HepG2 (cell line): ENCODE results near the gene TIMM10. TPM values are rescaled to one million over a fixed set of nuclear protein-coding genes. Genes with fewer than 3 reads are reported as not detected.

Source experiments
- ELF1 ChIP-seq: sonication (generic); formaldehyde crosslinking; IDR thresholded peaks from 2 replicates; pipeline ENCODE4 v1.4.0; 2020; ENCODE audit warnings: missing genetic modification reagents
- EP300 ChIP-seq, 3 experiments: sonication (generic) in 1 of 3; formaldehyde crosslinking in 1 of 3; IDR thresholded peaks; 2 replicates each; pipeline versions ENCODE4 v1.5.1 to v1.6.1; 2011 to 2020; ENCODE audit warnings: low read depth in 2 of 3, low read length in 2 of 3, borderline replicate concordance in 1 of 3, improper control_type of control experiment in 1 of 3, mild to moderate bottlenecking in 1 of 3, missing genetic modification reagents in 1 of 3, moderate library complexity in 1 of 3
- FOXA3 ChIP-seq: IDR thresholded peaks from 2 replicates; pipeline ENCODE4 v1.6.1; 2016; ENCODE audit warnings: missing genetic modification reagents, missing compliant biosample characterization
- FOXP1 ChIP-seq, 2 experiments: fragments of 450-650 bp in 1 of 2; IDR thresholded peaks; 2 replicates each; pipeline ENCODE4 v1.6.1; 2017 to 2018; ENCODE audit warnings: antibody characterized with exemption in 1 of 2
- HHEX ChIP-seq: IDR thresholded peaks from 2 replicates; pipeline ENCODE4 v1.6.1; 2016; ENCODE audit warnings: control low read depth
- JUND ChIP-seq: sonication (generic); formaldehyde crosslinking; IDR thresholded peaks from 2 replicates; pipeline ENCODE4 v1.8.0; 2022; ENCODE audit warnings: mild to moderate bottlenecking, missing genetic modification reagents
- MATR3 ChIP-seq: sonication (generic); formaldehyde crosslinking; IDR thresholded peaks from 2 replicates; pipeline ENCODE4 v1.4.0; 2020; ENCODE audit warnings: missing genetic modification reagents
- MEIS2 ChIP-seq: sonication (generic); formaldehyde crosslinking; IDR thresholded peaks from 2 replicates; pipeline ENCODE4 v1.9.0; 2021; ENCODE audit warnings: mild to moderate bottlenecking, missing genetic modification reagents
- SUZ12 ChIP-seq: fragments of 150-350 bp; IDR thresholded peaks from 2 replicates; pipeline ENCODE4 v1.6.1; 2014; ENCODE audit warnings: low read depth, low read length
- YY1 ChIP-seq: IDR thresholded peaks from 2 replicates; pipeline ENCODE4 v1.6.1; 2011; ENCODE audit warnings: low read length, low read depth, moderate library complexity, mild to moderate bottlenecking; ENCODE audit not compliant: insufficient read depth, insufficient replicate concordance
- ZC3H13 ChIP-seq: sonication (generic); formaldehyde crosslinking; IDR thresholded peaks from 2 replicates; pipeline ENCODE4 v1.8.1; 2023; ENCODE audit warnings: mild to moderate bottlenecking, missing genetic modification reagents, moderate library complexity
- ZFX ChIP-seq: sonication (generic); formaldehyde crosslinking; IDR thresholded peaks from 2 replicates; pipeline ENCODE4 v1.4.0; 2020; ENCODE audit warnings: mild to moderate bottlenecking, low read depth, missing genetic modification reagents, moderate library complexity
- ZMYM4 ChIP-seq: sonication (generic); formaldehyde crosslinking; IDR thresholded peaks from 2 replicates; pipeline ENCODE4 v1.8.1; 2023; ENCODE audit warnings: mild to moderate bottlenecking, missing genetic modification reagents
- ZNF329 ChIP-seq: sonication (generic); formaldehyde crosslinking; IDR thresholded peaks from 2 replicates; pipeline ENCODE4 v1.9.0; 2021; ENCODE audit warnings: low read depth, mild to moderate bottlenecking, missing genetic modification reagents
- ZNF383 ChIP-seq: sonication (generic); formaldehyde crosslinking; IDR thresholded peaks from 2 replicates; pipeline ENCODE4 v1.4.0; 2020; ENCODE audit warnings: missing genetic modification reagents, mild to moderate bottlenecking, borderline replicate concordance
- ZNF430 ChIP-seq: sonication (generic); formaldehyde crosslinking; IDR thresholded peaks from 2 replicates; pipeline ENCODE4 v1.9.0; 2021; ENCODE audit warnings: mild to moderate bottlenecking, missing genetic modification reagents
- ZNF629 ChIP-seq: sonication (generic); formaldehyde crosslinking; conservative IDR thresholded peaks from 2 replicates; pipeline ENCODE4 v1.5.0; 2020; ENCODE audit warnings: missing genetic modification reagents
- polyA plus RNA-seq, 8 experiments: library from polyadenylated mRNA; depleted of rRNA in 3 of 8; stranded (reverse) in 7 of 8; unstranded in 1 of 8; fragments of >200 nt; fragmentation: Illumina TruSeq in 4 of 8; extraction: Trizol in 4 of 8; gene quantifications; 2 replicates each; pipeline versions ENCODE4 v1.2.1 to v1.2.3, GENCODE V29; 2011 to 2016; ENCODE audit warnings: low read depth in 4 of 8, missing spikeins in 1 of 8, mixed read lengths in 1 of 8; ENCODE audit not compliant: insufficient read depth in 1 of 8
- total RNA-seq, 5 experiments: library from RNA; depleted of rRNA; stranded (reverse); fragments of >200 nt; fragmentation: Illumina TruSeq; extraction: Trizol; gene quantifications; 2 replicates each; pipeline ENCODE4 v1.2.3, GENCODE V29; 2016; ENCODE audit warnings: low read depth in 1 of 5
- TF ChIP-seq, protein P1 (sequence below): sonication (generic); formaldehyde crosslinking; IDR thresholded peaks from 2 replicates; pipeline ENCODE4 v1.4.0; 2020; ENCODE audit warnings: low read depth, missing genetic modification reagents
- TF ChIP-seq, protein P2 (sequence below): sonication (generic); formaldehyde crosslinking; IDR thresholded peaks from 2 replicates; pipeline ENCODE4 v1.4.0; 2020; ENCODE audit warnings: missing genetic modification reagents, borderline replicate concordance
- TF ChIP-seq, protein P3 (sequence below): sonication (generic); formaldehyde crosslinking; IDR thresholded peaks from 2 replicates; pipeline ENCODE4 v1.4.0; 2020; ENCODE audit warnings: mild to moderate bottlenecking, missing genetic modification reagents

TIMM10 gene
- total and polyA plus RNA-seq, 2 of the 13 experiments (the other 11 are each of a cell fraction or from before 2014, with no cell fraction given): 67.8 to 82.2 TPM

DNA sequence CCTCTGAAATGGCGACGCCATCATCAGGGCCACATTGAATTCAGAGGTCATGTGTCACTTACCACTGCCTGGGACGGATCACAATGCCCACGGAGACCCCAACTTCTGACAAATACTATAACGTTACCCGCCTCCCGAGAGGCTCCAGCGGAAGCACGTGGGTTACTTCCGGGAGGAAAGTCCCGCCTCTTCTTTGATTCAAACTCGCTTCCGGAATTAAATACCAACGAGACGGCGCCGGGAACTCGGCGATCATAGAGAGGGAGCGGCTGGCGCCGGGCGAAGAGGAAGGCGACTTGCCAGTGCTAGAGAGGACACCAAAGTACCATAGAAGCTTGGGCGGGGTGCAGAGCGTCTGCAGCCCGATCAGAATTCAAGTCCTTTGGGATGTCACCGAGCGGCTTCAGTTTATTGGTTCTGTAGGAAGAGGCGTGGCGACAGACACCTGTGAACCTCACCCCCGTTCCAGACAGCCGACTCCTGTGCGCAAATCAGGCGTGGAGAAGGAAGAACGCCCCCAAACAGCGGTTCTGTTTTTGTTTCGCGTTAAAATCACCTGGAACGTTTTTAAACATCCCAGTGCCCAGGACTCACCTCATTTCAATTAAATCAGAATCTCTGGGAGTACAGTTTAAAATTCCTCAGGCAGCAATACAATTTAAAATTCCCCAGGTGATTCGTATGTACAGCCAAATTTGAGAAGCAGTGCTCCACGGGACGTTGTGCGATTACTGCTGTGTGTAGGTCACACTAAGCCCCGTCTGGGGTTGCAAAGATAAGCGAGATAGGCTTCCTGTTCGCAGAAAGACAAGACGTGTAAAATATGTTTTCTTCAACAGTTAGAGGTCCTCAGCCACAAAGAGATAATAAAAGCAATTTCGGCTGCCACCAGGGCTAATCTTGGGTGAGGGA lies at the start of gene TIMM10 (continued):
- TF ChIP-seq YY1: peak; percentile 65
- TF ChIP-seq MATR3: no peak
- TF ChIP-seq ELF1 (CRISPR knock-in tag): peak; percentile 97
- peak; percentile 68 for TF ChIP-seq ZFX
- TF ChIP-seq ZMYM4 (CRISPR knock-in tag): peak; percentile 84
- TF ChIP-seq ZNF629 (CRISPR knock-in tag): no peak
- TF ChIP-seq FOXA3 (CRISPR knock-in tag): peak; percentile 58
- no peak for TF ChIP-seq FOXP1 (IDR thresholded peaks at IDR 0.05)
- no peak for TF ChIP-seq FOXP1 (CRISPR knock-in tag; IDR thresholded peaks at IDR 0.05)
- TF ChIP-seq ZNF383 (CRISPR knock-in tag): no peak
- peak in 1 of 2 experiments; percentile 21; a peak in 2 of 4 replicates for TF ChIP-seq EP300 (IDR thresholded peaks at IDR 0.05; ENCODE audit: low read depth in 2 of 2, low read length in 2 of 2)
- TF ChIP-seq EP300 (CRISPR knock-in tag; IDR thresholded peaks at IDR 0.05; ENCODE audit: borderline replicate concordance): no peak; the same call in 1 of the 2 replicates
- TF ChIP-seq ZC3H13 (CRISPR knock-in tag): peak; percentile 59; the same call in 1 of the 2 replicates
- TF ChIP-seq, protein P1, sequence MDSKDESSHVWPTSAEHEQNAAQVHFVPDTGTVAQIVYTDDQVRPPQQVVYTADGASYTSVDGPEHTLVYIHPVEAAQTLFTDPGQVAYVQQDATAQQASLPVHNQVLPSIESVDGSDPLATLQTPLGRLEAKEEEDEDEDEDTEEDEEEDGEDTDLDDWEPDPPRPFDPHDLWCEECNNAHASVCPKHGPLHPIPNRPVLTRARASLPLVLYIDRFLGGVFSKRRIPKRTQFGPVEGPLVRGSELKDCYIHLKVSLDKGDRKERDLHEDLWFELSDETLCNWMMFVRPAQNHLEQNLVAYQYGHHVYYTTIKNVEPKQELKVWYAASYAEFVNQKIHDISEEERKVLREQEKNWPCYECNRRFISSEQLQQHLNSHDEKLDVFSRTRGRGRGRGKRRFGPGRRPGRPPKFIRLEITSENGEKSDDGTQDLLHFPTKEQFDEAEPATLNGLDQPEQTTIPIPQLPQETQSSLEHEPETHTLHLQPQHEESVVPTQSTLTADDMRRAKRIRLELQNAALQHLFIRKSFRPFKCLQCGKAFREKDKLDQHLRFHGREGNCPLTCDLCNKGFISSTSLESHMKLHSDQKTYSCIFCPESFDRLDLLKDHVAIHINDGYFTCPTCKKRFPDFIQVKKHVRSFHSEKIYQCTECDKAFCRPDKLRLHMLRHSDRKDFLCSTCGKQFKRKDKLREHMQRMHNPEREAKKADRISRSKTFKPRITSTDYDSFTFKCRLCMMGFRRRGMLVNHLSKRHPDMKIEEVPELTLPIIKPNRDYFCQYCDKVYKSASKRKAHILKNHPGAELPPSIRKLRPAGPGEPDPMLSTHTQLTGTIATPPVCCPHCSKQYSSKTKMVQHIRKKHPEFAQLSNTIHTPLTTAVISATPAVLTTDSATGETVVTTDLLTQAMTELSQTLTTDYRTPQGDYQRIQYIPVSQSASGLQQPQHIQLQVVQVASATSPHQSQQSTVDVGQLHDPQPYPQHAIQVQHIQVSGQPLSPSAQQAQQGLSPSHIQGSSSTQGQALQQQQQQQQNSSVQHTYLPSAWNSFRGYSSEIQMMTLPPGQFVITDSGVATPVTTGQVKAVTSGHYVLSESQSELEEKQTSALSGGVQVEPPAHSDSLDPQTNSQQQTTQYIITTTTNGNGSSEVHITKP: peak; percentile 43; the same call in 1 of the 2 replicates
- TF ChIP-seq JUND (CRISPR knock-in tag): no peak
- no peak for TF ChIP-seq ZNF430
- TF ChIP-seq, protein P2, sequence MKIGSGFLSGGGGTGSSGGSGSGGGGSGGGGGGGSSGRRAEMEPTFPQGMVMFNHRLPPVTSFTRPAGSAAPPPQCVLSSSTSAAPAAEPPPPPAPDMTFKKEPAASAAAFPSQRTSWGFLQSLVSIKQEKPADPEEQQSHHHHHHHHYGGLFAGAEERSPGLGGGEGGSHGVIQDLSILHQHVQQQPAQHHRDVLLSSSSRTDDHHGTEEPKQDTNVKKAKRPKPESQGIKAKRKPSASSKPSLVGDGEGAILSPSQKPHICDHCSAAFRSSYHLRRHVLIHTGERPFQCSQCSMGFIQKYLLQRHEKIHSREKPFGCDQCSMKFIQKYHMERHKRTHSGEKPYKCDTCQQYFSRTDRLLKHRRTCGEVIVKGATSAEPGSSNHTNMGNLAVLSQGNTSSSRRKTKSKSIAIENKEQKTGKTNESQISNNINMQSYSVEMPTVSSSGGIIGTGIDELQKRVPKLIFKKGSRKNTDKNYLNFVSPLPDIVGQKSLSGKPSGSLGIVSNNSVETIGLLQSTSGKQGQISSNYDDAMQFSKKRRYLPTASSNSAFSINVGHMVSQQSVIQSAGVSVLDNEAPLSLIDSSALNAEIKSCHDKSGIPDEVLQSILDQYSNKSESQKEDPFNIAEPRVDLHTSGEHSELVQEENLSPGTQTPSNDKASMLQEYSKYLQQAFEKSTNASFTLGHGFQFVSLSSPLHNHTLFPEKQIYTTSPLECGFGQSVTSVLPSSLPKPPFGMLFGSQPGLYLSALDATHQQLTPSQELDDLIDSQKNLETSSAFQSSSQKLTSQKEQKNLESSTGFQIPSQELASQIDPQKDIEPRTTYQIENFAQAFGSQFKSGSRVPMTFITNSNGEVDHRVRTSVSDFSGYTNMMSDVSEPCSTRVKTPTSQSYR (CRISPR knock-in tag): no peak
- no peak for TF ChIP-seq ZNF329 (CRISPR knock-in tag)
- TF ChIP-seq HHEX (CRISPR knock-in tag): no peak
- no peak for TF ChIP-seq SUZ12
- peak; percentile 83 for TF ChIP-seq MEIS2 (CRISPR knock-in tag)
- TF ChIP-seq, protein P3, sequence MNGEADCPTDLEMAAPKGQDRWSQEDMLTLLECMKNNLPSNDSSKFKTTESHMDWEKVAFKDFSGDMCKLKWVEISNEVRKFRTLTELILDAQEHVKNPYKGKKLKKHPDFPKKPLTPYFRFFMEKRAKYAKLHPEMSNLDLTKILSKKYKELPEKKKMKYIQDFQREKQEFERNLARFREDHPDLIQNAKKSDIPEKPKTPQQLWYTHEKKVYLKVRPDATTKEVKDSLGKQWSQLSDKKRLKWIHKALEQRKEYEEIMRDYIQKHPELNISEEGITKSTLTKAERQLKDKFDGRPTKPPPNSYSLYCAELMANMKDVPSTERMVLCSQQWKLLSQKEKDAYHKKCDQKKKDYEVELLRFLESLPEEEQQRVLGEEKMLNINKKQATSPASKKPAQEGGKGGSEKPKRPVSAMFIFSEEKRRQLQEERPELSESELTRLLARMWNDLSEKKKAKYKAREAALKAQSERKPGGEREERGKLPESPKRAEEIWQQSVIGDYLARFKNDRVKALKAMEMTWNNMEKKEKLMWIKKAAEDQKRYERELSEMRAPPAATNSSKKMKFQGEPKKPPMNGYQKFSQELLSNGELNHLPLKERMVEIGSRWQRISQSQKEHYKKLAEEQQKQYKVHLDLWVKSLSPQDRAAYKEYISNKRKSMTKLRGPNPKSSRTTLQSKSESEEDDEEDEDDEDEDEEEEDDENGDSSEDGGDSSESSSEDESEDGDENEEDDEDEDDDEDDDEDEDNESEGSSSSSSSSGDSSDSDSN (CRISPR knock-in tag): no peak; the same call in 1 of the 2 replicates
